H9 (cell line): ENCODE data around the gene BRI3. TPM values are rescaled to one million over a fixed set of nuclear protein-coding genes. Genes with fewer than 3 reads are reported as not detected.

Source experiments
- DNase-seq: peaks from one replicate; pipeline ENCODE4 v3.0.0-alpha.2; 2017
- H2AFZ ChIP-seq: one replicate; pipeline ENCODE4 v1.6.1; 2013; ENCODE audit warnings: mild to moderate bottlenecking, low read length, control low read depth, moderate library complexity
- H2AK5ac ChIP-seq: 2 replicates; pipeline ENCODE4 v1.6.1; 2013; ENCODE audit warnings: low read length, control low read depth, mixed read lengths; ENCODE audit not compliant: insufficient read length
- H2BK120ac ChIP-seq: one replicate; pipeline ENCODE4 v1.6.1; 2013; ENCODE audit warnings: low read depth, mild to moderate bottlenecking, low read length, control low read depth, inconsistent platforms; ENCODE audit not compliant: poor library complexity, severe bottlenecking
- H2BK12ac ChIP-seq: 2 replicates; pipeline ENCODE4 v1.6.1; 2013; ENCODE audit warnings: low read length, control low read depth, mixed read lengths, low read depth; ENCODE audit not compliant: insufficient read length
- H2BK15ac ChIP-seq: 2 replicates; pipeline ENCODE4 v1.6.1; 2013; ENCODE audit warnings: low read depth, low read length, control low read depth
- H2BK20ac ChIP-seq: one replicate; pipeline ENCODE4 v1.6.1; 2013; ENCODE audit warnings: low read depth, mild to moderate bottlenecking, low read length, control low read depth, inconsistent platforms; ENCODE audit not compliant: poor library complexity, severe bottlenecking
- H2BK5ac ChIP-seq: 2 replicates; pipeline ENCODE4 v1.6.1; 2013; ENCODE audit warnings: low read length, control low read depth, mixed read lengths; ENCODE audit not compliant: insufficient read length
- H3K14ac ChIP-seq: 2 replicates; pipeline ENCODE4 v1.6.1; 2013; ENCODE audit warnings: low read length, control low read depth; ENCODE audit not compliant: insufficient read depth
- H3K18ac ChIP-seq: 2 replicates; pipeline ENCODE4 v1.6.1; 2013; ENCODE audit warnings: low read depth, mild to moderate bottlenecking, mixed read lengths, low read length, control low read depth; ENCODE audit not compliant: insufficient read length
- H3K23ac ChIP-seq: 2 replicates; pipeline ENCODE4 v1.6.1; 2013; ENCODE audit warnings: low read length, control low read depth, mixed read lengths, low read depth; ENCODE audit not compliant: insufficient read length
- H3K23me2 ChIP-seq: 2 replicates; pipeline ENCODE4 v1.6.1; 2013; ENCODE audit warnings: low read depth, mild to moderate bottlenecking, mixed read lengths, low read length, control low read depth; ENCODE audit not compliant: insufficient read length, poor library complexity, severe bottlenecking
- H3K27ac ChIP-seq: 2 replicates; pipeline ENCODE4 v1.5.1; 2013; ENCODE audit warnings: low read length, control low read depth, mixed read lengths, low read depth; ENCODE audit not compliant: insufficient read length
- H3K27me3 ChIP-seq: 2 replicates; pipeline ENCODE4 v1.6.1; 2013; ENCODE audit warnings: low read length, control low read depth, inconsistent platforms; ENCODE audit not compliant: insufficient read depth
- H3K4ac ChIP-seq: 2 replicates; pipeline ENCODE4 v1.6.1; 2013; ENCODE audit warnings: low read depth, mild to moderate bottlenecking, control low read depth, inconsistent platforms, low read length, moderate library complexity
- H3K4me1 ChIP-seq: 2 replicates; pipeline ENCODE4 v1.6.1; 2013; ENCODE audit warnings: low read length, control low read depth, inconsistent platforms; ENCODE audit not compliant: insufficient read depth
- H3K4me2 ChIP-seq: 2 replicates; pipeline ENCODE4 v1.6.1; 2013; ENCODE audit warnings: low read length, control low read depth, mixed read lengths; ENCODE audit not compliant: insufficient read length, insufficient read depth
- H3K56ac ChIP-seq: 2 replicates; pipeline ENCODE4 v1.6.1; 2013; ENCODE audit warnings: low read depth, mild to moderate bottlenecking, mixed read lengths, low read length, control low read depth; ENCODE audit not compliant: insufficient read length
- H3K79me1 ChIP-seq: 2 replicates; pipeline ENCODE4 v1.6.1; 2013; ENCODE audit warnings: low read depth, mild to moderate bottlenecking, moderate library complexity, low read length, control low read depth, inconsistent platforms; ENCODE audit not compliant: insufficient read depth, poor library complexity, severe bottlenecking
- H3K79me2 ChIP-seq: 2 replicates; pipeline ENCODE4 v1.6.1; 2013; ENCODE audit warnings: low read length, control low read depth, inconsistent platforms; ENCODE audit not compliant: insufficient read depth
- H3K9ac ChIP-seq: 2 replicates; pipeline ENCODE4 v1.6.1; 2013; ENCODE audit warnings: low read length, control low read depth, mixed read lengths; ENCODE audit not compliant: insufficient read length; ENCODE audit errors: extremely low read depth
- H3K9me3 ChIP-seq: one replicate; pipeline ENCODE4 v1.6.1; 2013; ENCODE audit warnings: low read depth, low read length, inconsistent platforms; ENCODE audit not compliant: control insufficient read depth
- H3T11ph ChIP-seq: one replicate; pipeline ENCODE4 v1.6.1; 2013; ENCODE audit warnings: mild to moderate bottlenecking, low read length, control low read depth, inconsistent platforms
- H4K20me1 ChIP-seq: one replicate; pipeline ENCODE4 v1.6.1; 2013; ENCODE audit not compliant: control insufficient read depth, insufficient read length, insufficient read depth
- H4K5ac ChIP-seq: 2 replicates; pipeline ENCODE4 v1.6.1; 2013; ENCODE audit warnings: low read depth, mild to moderate bottlenecking, mixed read lengths, low read length, control low read depth; ENCODE audit not compliant: insufficient read length
- H4K8ac ChIP-seq: replicated peaks from 2 replicates; pipeline ENCODE4 v1.6.1; 2013; ENCODE audit warnings: low read length, control low read depth, mixed read lengths, low read depth; ENCODE audit not compliant: insufficient read length
- H4K91ac ChIP-seq: 2 replicates; pipeline ENCODE4 v1.6.1; 2013; ENCODE audit warnings: low read depth, mild to moderate bottlenecking, moderate library complexity, mixed read lengths, low read length, control low read depth; ENCODE audit not compliant: insufficient read length
- H3K27ac Mint-ChIP-seq, 3 experiments: 2 replicates in 2 of 3; 3 replicates in 1 of 3; pipeline ENCODE4 v1.8.0; 2020 to 2021; ENCODE audit warnings: mixed read lengths in 3 of 3, mild to moderate bottlenecking in 1 of 3, moderate library complexity in 1 of 3
- H3K27me3 Mint-ChIP-seq: 2 replicates; pipeline ENCODE4 v1.8.0; 2021; ENCODE audit warnings: low read depth, mild to moderate bottlenecking, moderate library complexity, mixed read lengths
- H3K36me3 Mint-ChIP-seq, 3 experiments: 2 replicates in 2 of 3; 3 replicates in 1 of 3; pipeline ENCODE4 v1.8.0; 2020 to 2021; ENCODE audit warnings: low read depth in 3 of 3, mixed read lengths in 3 of 3; ENCODE audit not compliant: insufficient read depth in 1 of 3
- H3K4me1 Mint-ChIP-seq, 2 experiments: 2 replicates each; pipeline ENCODE4 v1.8.0; 2020; ENCODE audit warnings: mixed read lengths in 2 of 2
- H3K4me3 Mint-ChIP-seq, 2 experiments: 2 replicates in 1 of 2; 3 replicates in 1 of 2; pipeline ENCODE4 v1.8.0; 2020 to 2021; ENCODE audit warnings: mild to moderate bottlenecking in 2 of 2, mixed read lengths in 2 of 2, moderate library complexity in 1 of 2
- H3K9me3 Mint-ChIP-seq, 2 experiments: 2 replicates in 1 of 2; 3 replicates in 1 of 2; pipeline ENCODE4 v1.8.0; 2020; ENCODE audit warnings: mild to moderate bottlenecking in 2 of 2, mixed read lengths in 2 of 2, moderate library complexity in 1 of 2
- WGBS: extraction: QIAGEN DNeasy Blood & Tissue Kit; methylation state at CpG from one replicate; pipeline ENCODE4 v1.1.7; 2013; ENCODE audit warnings: missing lambda C conversion rate, low lambda C conversion rate, mixed read lengths; ENCODE audit not compliant: insufficient read length; ENCODE audit errors: extremely low coverage; 5-methylcytosine and 5-hydroxymethylcytosine counted together
- total RNA-seq: library from RNA; stranded (reverse); gene quantifications from 2 replicates; pipeline ENCODE4 v1.2.1, GENCODE V29; 2021
- TF ChIP-seq, protein P1 (sequence below): fragments of 200-600 bp; sonication (generic); conservative IDR thresholded peaks from 3 replicates; pipeline ENCODE4 v1.8.0; 2021; ENCODE audit warnings: antibody characterized with exemption, mild to moderate bottlenecking

BRI3 gene
- total RNA-seq, 1 experiment from 2014 or later: 102 TPM

GRCh38 chr7:98241674-98242241 is 39.7 kb upstream of the BRI3 start:
- Mint-ChIP-seq H3K4me1 (peaks cover 0 to 13% of the 10 kb centered on the region in 2 experiments; a peak in 3 of 4 replicates), H3K9me3 (no peaks in the 10 kb centered on the region), H3K27me3 (no peaks in the 10 kb centered on the region), H3K27ac (peak overlapping the region in 2 of 3 experiments; percentile 61 to 92; a peak in 2 of 7 replicates), H3K36me3 (peaks cover 0 to 3% (median 2%) of the 10 kb centered on the region in 3 experiments; a peak in 1 of 7 replicates), H3K4me3 (no peak overlapping the region)
- H2BK12ac ChIP-seq: no peak overlapping the region
- H4K91ac ChIP-seq: no peak overlapping the region
- no peak overlapping the region for H2BK5ac ChIP-seq
- H3K9me3 ChIP-seq: no peaks in the 10 kb centered on the region
- H3K4ac ChIP-seq: no peak overlapping the region
- H3K27ac ChIP-seq: no peak overlapping the region
- no peak overlapping the region for H2BK120ac ChIP-seq
- H3K4me2 ChIP-seq: no peak overlapping the region
- H2BK15ac ChIP-seq: no peak overlapping the region
- WGBS: no CpG with 5 or more reads among the region's 16 CpGs
- H3K14ac ChIP-seq: no peak overlapping the region
- no peaks in the 10 kb centered on the region for H3K79me2 ChIP-seq
- H3K9ac ChIP-seq: no peak overlapping the region
- no peaks in the 10 kb centered on the region for H3K23me2 ChIP-seq
- DNase-seq: no peak
- H3K27me3 ChIP-seq: no peaks in the 10 kb centered on the region
- H3K4me1 ChIP-seq: no peaks in the 10 kb centered on the region
- no peaks in the 10 kb centered on the region for H4K20me1 ChIP-seq
- no peak overlapping the region for H2AK5ac ChIP-seq
- H3K23ac ChIP-seq: no peak overlapping the region
- no peak overlapping the region for H3K18ac ChIP-seq
- TF ChIP-seq, protein P1, sequence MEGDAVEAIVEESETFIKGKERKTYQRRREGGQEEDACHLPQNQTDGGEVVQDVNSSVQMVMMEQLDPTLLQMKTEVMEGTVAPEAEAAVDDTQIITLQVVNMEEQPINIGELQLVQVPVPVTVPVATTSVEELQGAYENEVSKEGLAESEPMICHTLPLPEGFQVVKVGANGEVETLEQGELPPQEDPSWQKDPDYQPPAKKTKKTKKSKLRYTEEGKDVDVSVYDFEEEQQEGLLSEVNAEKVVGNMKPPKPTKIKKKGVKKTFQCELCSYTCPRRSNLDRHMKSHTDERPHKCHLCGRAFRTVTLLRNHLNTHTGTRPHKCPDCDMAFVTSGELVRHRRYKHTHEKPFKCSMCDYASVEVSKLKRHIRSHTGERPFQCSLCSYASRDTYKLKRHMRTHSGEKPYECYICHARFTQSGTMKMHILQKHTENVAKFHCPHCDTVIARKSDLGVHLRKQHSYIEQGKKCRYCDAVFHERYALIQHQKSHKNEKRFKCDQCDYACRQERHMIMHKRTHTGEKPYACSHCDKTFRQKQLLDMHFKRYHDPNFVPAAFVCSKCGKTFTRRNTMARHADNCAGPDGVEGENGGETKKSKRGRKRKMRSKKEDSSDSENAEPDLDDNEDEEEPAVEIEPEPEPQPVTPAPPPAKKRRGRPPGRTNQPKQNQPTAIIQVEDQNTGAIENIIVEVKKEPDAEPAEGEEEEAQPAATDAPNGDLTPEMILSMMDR: no peak; the same call in 2 of the 3 replicates
- H4K8ac ChIP-seq: no peak overlapping the region
- H3K56ac ChIP-seq: no peak overlapping the region
- no peak overlapping the region for H3T11ph ChIP-seq
- no peak overlapping the region for H2AFZ ChIP-seq
- H4K5ac ChIP-seq: no peak overlapping the region
- no peak overlapping the region for H2BK20ac ChIP-seq
- no peaks in the 10 kb centered on the region for H3K79me1 ChIP-seq
